GM12878 (cell line): ENCODE data around the gene GUCY1A2.

Experiments
- BCL11A ChIP-seq: IDR thresholded peaks from 2 replicates; pipeline ENCODE4 v1.6.1; 2011; ENCODE audit warnings: low read depth, low read length
- BRCA1 ChIP-seq: IDR thresholded peaks from 2 replicates; pipeline ENCODE4 v1.6.1; 2011; ENCODE audit warnings: low read depth, low read length, improper control_type of control experiment
- CBFB ChIP-seq: IDR thresholded peaks from 2 replicates; pipeline ENCODE4 v1.6.1; 2016; ENCODE audit warnings: antibody characterized with exemption, low read depth
- EGR1 ChIP-seq, 2 experiments: IDR thresholded peaks; 1 replicate in 1 of 2; 2 replicates in 1 of 2; pipeline ENCODE4 v1.6.1; 2011 to 2012; ENCODE audit warnings: low read depth in 2 of 2, low read length in 2 of 2, borderline replicate concordance in 1 of 2, mild to moderate bottlenecking in 1 of 2, moderate library complexity in 1 of 2
- EP300 ChIP-seq, 2 experiments: fragments of 150-350 bp in 1 of 2; IDR thresholded peaks; 2 replicates each; pipeline ENCODE4 v1.6.1; 2011 to 2012; ENCODE audit warnings: low read depth in 2 of 2, low read length in 2 of 2, borderline replicate concordance in 1 of 2, improper control_type of control experiment in 1 of 2, inconsistent platforms in 1 of 2; ENCODE audit not compliant: control insufficient read depth in 1 of 2
- IKZF2 ChIP-seq, 2 experiments: fragments of 450-650 bp; IDR thresholded peaks; 2 replicates each; pipeline ENCODE4 v1.6.1; 2017; ENCODE audit warnings: mild to moderate bottlenecking in 2 of 2, moderate library complexity in 2 of 2
- MXI1 ChIP-seq: fragments of 150-350 bp; IDR thresholded peaks from 2 replicates; pipeline ENCODE4 v1.6.1; 2011; ENCODE audit warnings: low read depth, mild to moderate bottlenecking, inconsistent platforms, low read length, improper control_type of control experiment
- RAD21 ChIP-seq: IDR thresholded peaks from 2 replicates; pipeline ENCODE4 v1.6.1; 2011; ENCODE audit warnings: mild to moderate bottlenecking, low read depth, low read length, moderate library complexity; ENCODE audit not compliant: insufficient read depth
- SUPT20H ChIP-seq: IDR thresholded peaks from 2 replicates; pipeline ENCODE4 v1.6.1; 2011; ENCODE audit warnings: low read depth, mild to moderate bottlenecking, low read length, moderate library complexity, borderline replicate concordance; ENCODE audit not compliant: control insufficient read depth
- YY1 ChIP-seq: IDR thresholded peaks from 2 replicates; pipeline ENCODE4 v1.6.1; 2011; ENCODE audit warnings: low read depth, mild to moderate bottlenecking, low read length
- ZBTB33 ChIP-seq: fragments of 450-650 bp; IDR thresholded peaks from 2 replicates; pipeline ENCODE4 v1.6.1; 2017; ENCODE audit warnings: mild to moderate bottlenecking
- TF ChIP-seq, protein P1 (sequence below): IDR thresholded peaks from 2 replicates; pipeline ENCODE4 v1.6.1; 2012; ENCODE audit warnings: improper control_type of control experiment, low read depth, low read length; ENCODE audit not compliant: insufficient replicate concordance
- TF ChIP-seq, protein P2 (sequence below), 3 experiments: IDR thresholded peaks in 2 of 3; conservative IDR thresholded peaks in 1 of 3; 2 replicates each; pipeline ENCODE4 v1.5.1; 2011; ENCODE audit warnings: low read depth in 3 of 3, low read length in 3 of 3, mild to moderate bottlenecking in 3 of 3, control low read depth in 2 of 3, moderate library complexity in 2 of 3, inconsistent platforms in 1 of 3, mixed read lengths in 1 of 3; ENCODE audit not compliant: control insufficient read depth in 2 of 3, insufficient read depth in 1 of 3; ENCODE audit errors: extremely low read depth in 1 of 3

DNA sequence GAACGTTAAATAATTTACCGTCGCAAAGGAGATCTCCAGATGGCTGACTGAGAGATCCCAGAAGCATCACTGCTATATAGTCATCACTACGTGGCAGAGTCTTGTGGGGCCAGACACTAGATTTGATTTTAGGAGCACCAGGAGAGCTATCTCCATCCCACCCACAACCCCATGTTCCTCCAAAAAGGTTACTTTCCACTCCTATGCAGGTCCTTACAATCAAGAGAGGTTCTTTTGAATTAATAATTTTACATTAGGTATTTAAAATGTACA is 19.4 kb downstream of the GUCY1A2 start:
- TF ChIP-seq BRCA1 (no peak), MXI1 (no peak), EGR1 (IDR thresholded peaks at IDR 0.05; ENCODE audit: borderline replicate concordance in 1 of 2, low read depth in 2 of 2, low read length in 2 of 2) (no peak), ZBTB33 (no peak), RAD21 (no peak), YY1 (no peak), IKZF2 (IDR thresholded peaks at IDR 0.05) (no peak), BCL11A (no peak), EP300 (IDR thresholded peaks at IDR 0.05; ENCODE audit: borderline replicate concordance in 1 of 2, control insufficient read depth in 1 of 2, low read depth in 2 of 2, low read length in 2 of 2) (no peak), SUPT20H (no peak), CBFB (no peak)
- TF ChIP-seq, protein P1, sequence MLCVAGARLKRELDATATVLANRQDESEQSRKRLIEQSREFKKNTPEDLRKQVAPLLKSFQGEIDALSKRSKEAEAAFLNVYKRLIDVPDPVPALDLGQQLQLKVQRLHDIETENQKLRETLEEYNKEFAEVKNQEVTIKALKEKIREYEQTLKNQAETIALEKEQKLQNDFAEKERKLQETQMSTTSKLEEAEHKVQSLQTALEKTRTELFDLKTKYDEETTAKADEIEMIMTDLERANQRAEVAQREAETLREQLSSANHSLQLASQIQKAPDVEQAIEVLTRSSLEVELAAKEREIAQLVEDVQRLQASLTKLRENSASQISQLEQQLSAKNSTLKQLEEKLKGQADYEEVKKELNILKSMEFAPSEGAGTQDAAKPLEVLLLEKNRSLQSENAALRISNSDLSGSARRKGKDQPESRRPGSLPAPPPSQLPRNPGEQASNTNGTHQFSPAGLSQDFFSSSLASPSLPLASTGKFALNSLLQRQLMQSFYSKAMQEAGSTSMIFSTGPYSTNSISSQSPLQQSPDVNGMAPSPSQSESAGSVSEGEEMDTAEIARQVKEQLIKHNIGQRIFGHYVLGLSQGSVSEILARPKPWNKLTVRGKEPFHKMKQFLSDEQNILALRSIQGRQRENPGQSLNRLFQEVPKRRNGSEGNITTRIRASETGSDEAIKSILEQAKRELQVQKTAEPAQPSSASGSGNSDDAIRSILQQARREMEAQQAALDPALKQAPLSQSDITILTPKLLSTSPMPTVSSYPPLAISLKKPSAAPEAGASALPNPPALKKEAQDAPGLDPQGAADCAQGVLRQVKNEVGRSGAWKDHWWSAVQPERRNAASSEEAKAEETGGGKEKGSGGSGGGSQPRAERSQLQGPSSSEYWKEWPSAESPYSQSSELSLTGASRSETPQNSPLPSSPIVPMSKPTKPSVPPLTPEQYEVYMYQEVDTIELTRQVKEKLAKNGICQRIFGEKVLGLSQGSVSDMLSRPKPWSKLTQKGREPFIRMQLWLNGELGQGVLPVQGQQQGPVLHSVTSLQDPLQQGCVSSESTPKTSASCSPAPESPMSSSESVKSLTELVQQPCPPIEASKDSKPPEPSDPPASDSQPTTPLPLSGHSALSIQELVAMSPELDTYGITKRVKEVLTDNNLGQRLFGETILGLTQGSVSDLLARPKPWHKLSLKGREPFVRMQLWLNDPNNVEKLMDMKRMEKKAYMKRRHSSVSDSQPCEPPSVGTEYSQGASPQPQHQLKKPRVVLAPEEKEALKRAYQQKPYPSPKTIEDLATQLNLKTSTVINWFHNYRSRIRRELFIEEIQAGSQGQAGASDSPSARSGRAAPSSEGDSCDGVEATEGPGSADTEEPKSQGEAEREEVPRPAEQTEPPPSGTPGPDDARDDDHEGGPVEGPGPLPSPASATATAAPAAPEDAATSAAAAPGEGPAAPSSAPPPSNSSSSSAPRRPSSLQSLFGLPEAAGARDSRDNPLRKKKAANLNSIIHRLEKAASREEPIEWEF = no peak
- TF ChIP-seq, protein P2, sequence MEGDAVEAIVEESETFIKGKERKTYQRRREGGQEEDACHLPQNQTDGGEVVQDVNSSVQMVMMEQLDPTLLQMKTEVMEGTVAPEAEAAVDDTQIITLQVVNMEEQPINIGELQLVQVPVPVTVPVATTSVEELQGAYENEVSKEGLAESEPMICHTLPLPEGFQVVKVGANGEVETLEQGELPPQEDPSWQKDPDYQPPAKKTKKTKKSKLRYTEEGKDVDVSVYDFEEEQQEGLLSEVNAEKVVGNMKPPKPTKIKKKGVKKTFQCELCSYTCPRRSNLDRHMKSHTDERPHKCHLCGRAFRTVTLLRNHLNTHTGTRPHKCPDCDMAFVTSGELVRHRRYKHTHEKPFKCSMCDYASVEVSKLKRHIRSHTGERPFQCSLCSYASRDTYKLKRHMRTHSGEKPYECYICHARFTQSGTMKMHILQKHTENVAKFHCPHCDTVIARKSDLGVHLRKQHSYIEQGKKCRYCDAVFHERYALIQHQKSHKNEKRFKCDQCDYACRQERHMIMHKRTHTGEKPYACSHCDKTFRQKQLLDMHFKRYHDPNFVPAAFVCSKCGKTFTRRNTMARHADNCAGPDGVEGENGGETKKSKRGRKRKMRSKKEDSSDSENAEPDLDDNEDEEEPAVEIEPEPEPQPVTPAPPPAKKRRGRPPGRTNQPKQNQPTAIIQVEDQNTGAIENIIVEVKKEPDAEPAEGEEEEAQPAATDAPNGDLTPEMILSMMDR (IDR thresholded peaks at IDR 0.05 in 2 of 3, conservative IDR thresholded peaks at IDR 0.05 in 1 of 3; ENCODE audit: control insufficient read depth in 2 of 3, extremely low read depth in 1 of 3, insufficient read depth in 1 of 3, low read depth in 3 of 3, low read length in 3 of 3) = no peak
